ENCODE measurements around the gene MROH9.

Gene MROH9

DNA sequence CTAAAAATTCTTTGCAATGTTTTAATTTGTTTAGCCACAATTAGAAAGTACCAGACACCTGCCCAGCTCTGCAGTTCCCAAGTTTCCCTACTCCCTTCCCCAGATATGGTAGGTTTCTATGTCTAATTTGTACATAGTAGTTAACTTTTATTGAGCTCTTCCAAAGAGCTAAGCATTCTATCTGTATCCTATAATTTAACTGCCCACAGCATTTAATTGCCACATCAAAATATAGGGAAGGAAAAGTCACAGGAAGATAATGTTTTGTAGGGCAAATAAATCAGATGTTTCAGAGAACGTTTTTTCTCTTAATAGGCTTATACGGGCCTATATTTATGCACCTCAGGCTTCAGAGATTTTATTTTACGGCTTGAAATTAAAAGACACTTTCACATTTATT is 139.7 kb downstream of the MROH9 start:
- Mint-ChIP-seq H3K27ac (no peak overlapping the region), H3K36me3 (ENCODE audit: low read depth) (no peaks in the 10 kb centered on the region), H3K4me1 (no peaks in the 10 kb centered on the region), H3K27me3 (ENCODE audit: low read depth) (no peaks in the 10 kb centered on the region), H3K4me3 (no peak overlapping the region), H3K9me3 (peaks cover 2% of the 10 kb centered on the region)
- TF ChIP-seq, protein P1, sequence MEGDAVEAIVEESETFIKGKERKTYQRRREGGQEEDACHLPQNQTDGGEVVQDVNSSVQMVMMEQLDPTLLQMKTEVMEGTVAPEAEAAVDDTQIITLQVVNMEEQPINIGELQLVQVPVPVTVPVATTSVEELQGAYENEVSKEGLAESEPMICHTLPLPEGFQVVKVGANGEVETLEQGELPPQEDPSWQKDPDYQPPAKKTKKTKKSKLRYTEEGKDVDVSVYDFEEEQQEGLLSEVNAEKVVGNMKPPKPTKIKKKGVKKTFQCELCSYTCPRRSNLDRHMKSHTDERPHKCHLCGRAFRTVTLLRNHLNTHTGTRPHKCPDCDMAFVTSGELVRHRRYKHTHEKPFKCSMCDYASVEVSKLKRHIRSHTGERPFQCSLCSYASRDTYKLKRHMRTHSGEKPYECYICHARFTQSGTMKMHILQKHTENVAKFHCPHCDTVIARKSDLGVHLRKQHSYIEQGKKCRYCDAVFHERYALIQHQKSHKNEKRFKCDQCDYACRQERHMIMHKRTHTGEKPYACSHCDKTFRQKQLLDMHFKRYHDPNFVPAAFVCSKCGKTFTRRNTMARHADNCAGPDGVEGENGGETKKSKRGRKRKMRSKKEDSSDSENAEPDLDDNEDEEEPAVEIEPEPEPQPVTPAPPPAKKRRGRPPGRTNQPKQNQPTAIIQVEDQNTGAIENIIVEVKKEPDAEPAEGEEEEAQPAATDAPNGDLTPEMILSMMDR (IDR thresholded peaks at IDR 0.05; ENCODE audit: unreplicated experiment in 3 of 3) = no peak

DNA sequence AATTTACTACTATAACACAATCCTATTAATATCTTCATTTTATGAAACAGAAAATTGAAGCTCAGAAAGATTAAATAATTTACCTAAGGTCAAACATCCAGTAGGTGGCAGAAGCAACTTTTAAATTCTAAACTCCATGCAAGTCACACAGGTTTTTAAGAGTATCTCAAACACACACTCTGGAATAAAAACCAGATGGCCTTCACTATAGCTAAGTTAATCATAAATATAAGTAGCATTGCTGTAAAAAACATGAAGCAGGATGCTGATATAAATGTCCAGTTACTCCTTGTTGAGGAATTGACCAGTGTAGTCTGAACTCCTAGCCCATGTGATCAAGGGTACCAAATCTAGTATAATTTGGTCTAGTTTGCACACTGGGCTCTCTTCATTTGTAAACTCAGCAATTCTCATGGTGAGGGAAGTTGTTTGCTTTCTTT is 146.0 kb downstream of the MROH9 start:
- Mint-ChIP-seq H3K27me3 (ENCODE audit: low read depth) (no peaks in the 10 kb centered on the region), H3K36me3 (ENCODE audit: low read depth) (no peaks in the 10 kb centered on the region), H3K9me3 (peaks cover 2% of the 10 kb centered on the region), H3K4me1 (peaks cover 33% of the 10 kb centered on the region), H3K4me3 (peak overlapping the region in 2 of 3 experiments; percentile 27 to 68), H3K27ac (peak overlapping the region; percentile 92 to 97 (median 92))
- TF ChIP-seq, protein P1 (IDR thresholded peaks at IDR 0.05; ENCODE audit: unreplicated experiment in 3 of 3) = peak; percentile 40 to 55 (median 41)

DNA sequence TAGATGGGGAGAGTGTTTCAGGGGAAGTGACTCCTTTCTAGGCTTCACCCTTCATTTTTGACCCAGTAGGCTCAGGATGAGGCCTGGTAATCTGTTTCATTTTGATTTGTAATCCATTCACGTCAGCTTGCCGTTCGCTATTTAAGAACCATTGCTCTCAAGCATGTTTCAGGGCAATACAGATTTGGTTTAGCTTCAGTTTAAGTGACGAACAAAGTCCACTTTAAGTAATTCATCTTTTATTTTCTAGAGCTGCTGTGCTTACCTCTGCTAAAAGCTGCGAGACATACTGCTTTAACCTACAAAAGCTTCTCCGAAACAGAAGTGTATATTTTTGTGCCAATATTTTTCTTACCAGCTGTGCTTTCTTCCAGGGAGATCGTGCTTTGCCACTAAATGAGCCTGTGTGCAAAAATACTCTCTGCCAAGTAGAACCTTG is 146.4 kb downstream of the MROH9 start:
- H3K4me1 Mint-ChIP-seq = peaks cover 33% of the 10 kb centered on the region
- H3K9me3 Mint-ChIP-seq = peaks cover 2% of the 10 kb centered on the region
- peak overlapping the region in 1 of 3 experiments; percentile 68 for H3K4me3 Mint-ChIP-seq
- H3K36me3 Mint-ChIP-seq (ENCODE audit: low read depth) = no peaks in the 10 kb centered on the region
- no peaks in the 10 kb centered on the region for H3K27me3 Mint-ChIP-seq (ENCODE audit: low read depth)
- peak overlapping the region; percentile 92 to 97 (median 92) for H3K27ac Mint-ChIP-seq
- TF ChIP-seq, protein P1 (IDR thresholded peaks at IDR 0.05; ENCODE audit: unreplicated experiment in 3 of 3) = no peak

DNA sequence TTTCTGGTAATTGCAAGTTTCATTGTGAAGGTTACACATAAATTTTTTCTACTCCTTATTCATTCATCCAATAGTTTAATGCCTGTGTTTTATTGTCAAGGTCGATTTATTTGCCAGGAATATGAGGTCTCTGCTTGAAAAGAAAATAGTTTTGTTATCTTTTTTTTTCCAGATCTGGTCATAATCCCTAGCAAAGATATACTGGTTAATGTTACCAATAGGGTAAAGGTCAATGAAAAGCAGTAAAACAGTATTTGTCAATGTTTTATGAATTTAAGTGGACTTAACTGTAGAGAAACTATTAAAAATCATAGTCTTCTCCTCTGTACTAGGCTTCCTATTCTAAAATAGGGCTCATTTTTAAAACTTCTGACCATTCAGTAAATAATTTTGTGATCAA is 147.3 kb downstream of the MROH9 start:
- H3K27ac Mint-ChIP-seq = peak overlapping the region; percentile 92 to 97 (median 92)
- no peaks in the 10 kb centered on the region for H3K36me3 Mint-ChIP-seq (ENCODE audit: low read depth)
- TF ChIP-seq, protein P1 (IDR thresholded peaks at IDR 0.05; ENCODE audit: unreplicated experiment in 3 of 3) = no peak

DNA sequence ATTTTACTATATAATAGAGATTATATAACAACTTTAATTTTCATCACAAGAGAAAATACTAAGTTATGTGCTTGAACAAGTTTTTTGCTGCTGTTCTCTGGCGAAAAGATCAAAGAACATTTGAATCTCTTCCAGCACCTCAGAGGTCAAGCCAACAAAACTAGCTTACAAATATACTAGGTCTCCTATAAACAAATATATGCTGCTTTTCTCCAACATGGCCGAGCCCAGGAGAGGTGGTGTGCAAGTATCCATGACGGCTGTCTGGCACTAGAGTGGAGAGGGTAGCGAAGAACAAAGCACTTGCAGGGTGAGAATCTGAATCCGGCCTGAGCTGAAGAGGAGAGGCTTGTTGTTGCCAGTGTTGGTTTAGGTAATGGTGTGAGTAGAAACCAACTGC is 147.9 kb downstream of the MROH9 start:
- Mint-ChIP-seq H3K9me3 (peaks cover 2% of the 10 kb centered on the region), H3K27ac (peak overlapping the region; percentile 65 to 97 (median 90)), H3K27me3 (ENCODE audit: low read depth) (no peaks in the 10 kb centered on the region), H3K4me3 (no peak overlapping the region), H3K4me1 (peaks cover 33% of the 10 kb centered on the region), H3K36me3 (ENCODE audit: low read depth) (no peaks in the 10 kb centered on the region)
- TF ChIP-seq, protein P1 (IDR thresholded peaks at IDR 0.05; ENCODE audit: unreplicated experiment in 3 of 3) = no peak

More for the DNA sequence above, 147.3 kb downstream of the MROH9 start:
- Mint-ChIP-seq H3K4me3 (no peak overlapping the region), H3K27me3 (ENCODE audit: low read depth) (no peaks in the 10 kb centered on the region), H3K4me1 (peaks cover 33% of the 10 kb centered on the region), H3K9me3 (peaks cover 2% of the 10 kb centered on the region)

DNA sequence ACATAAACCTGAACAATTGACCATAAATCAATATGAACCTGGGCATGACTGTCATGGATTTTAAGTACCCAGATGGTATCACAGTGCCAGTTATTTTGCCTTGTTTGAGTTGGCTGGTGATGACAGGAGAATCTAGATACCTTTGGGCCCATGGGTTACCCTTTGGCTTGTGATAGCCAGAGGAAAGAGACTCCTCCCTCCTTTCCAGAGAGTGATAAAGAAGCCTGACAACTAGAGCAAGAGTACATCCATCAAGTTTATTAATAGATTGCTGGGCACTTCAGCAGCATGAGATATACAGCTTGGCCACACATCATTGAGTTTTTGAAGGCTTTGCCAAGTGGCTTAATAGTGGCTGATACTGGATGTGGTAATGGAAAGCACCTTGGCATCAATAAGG is 148.8 kb downstream of the MROH9 start:
- TF ChIP-seq, protein P1 (IDR thresholded peaks at IDR 0.05; ENCODE audit: unreplicated experiment in 3 of 3) = no peak
- H3K4me1 Mint-ChIP-seq = peaks cover 33% of the 10 kb centered on the region
- H3K9me3 Mint-ChIP-seq = peaks cover 2% of the 10 kb centered on the region
- no peak overlapping the region for H3K4me3 Mint-ChIP-seq
- H3K36me3 Mint-ChIP-seq (ENCODE audit: low read depth) = no peaks in the 10 kb centered on the region
- H3K27ac Mint-ChIP-seq = peak overlapping the region in 1 of 3 experiments; percentile 28
- no peaks in the 10 kb centered on the region for H3K27me3 Mint-ChIP-seq (ENCODE audit: low read depth)

Measured in nephron (organoid).